ENCODE data around the gene MRPL53. TPM values are rescaled to one million over a fixed set of nuclear protein-coding genes. Genes with fewer than 3 reads are reported as not detected.

Gene MRPL53
- total and polyA plus RNA-seq, 8 donors = 37.6 to 60.0 (median 45.9) TPM

DNA sequence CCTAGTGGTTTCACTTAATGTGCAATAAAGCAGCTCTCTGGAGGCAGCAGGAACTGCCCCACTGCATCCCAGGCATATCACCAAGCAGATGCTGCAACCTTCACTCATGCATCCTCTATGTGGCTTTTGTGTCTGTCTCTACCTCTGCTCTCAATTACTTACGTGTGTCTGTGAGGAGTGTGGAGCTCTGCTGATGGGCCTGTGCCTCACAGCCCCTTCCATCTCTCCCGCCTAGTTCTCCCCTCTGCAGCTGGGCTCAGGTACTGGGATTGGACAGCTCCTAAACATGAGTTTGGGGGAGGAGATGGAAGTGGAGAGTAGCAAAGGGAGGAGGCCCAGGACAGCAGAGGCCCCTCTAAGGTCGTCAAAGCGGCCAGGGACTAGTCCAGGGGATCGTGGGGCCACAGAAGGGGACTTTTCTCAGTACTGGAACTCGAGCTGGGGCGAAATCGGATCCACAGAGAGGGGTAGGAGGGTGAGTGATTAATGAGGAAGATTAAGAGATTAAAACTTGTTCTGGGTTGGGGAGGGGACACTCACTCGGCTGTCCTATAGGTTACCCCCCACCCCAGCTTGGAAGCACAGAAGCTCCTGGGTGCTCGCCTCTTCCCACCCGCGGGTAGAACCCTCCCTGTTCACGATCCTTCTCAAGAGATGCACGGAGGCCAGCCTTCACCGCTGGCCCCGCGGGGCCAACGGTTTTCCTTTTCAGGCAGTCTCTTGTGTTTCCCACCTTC lies 29.0 kb upstream of the MRPL53 start:
- peaks cover 0 to 6% (median 0%) of the 10 kb centered on the region in 4 donors for H3K27me3 ChIP-seq
- ATAC-seq = no peak
- peak overlapping the region in 1 of 4 donors; percentile 75 for H3K4me3 ChIP-seq
- TF ChIP-seq CTCF (IDR thresholded peaks at IDR 0.05) = no peak
- H3K9me3 ChIP-seq = no peaks in the 10 kb centered on the region
- WGBS, 2 donors = 81 to 88% methylated on average over 18 of the region's 18 CpGs
- no peak for DNase-seq
- no peak overlapping the region for H3K27ac ChIP-seq
- intact Hi-C loops (cut with DNase I) = no loop called here
- peaks cover 8 to 29% (median 12%) of the 10 kb centered on the region in 3 donors for H3K4me1 ChIP-seq
- FAIRE-seq = no peak
- H3K36me3 ChIP-seq = no peaks in the 10 kb centered on the region

GRCh38 chr2:74500578-74500946 lies 28.1 kb upstream of the MRPL53 start:
- ATAC-seq (no peak), DNase-seq (no peak), FAIRE-seq (no peak)
- H3K36me3 ChIP-seq = no peaks in the 10 kb centered on the region
- peaks cover 0 to 20% (median 7%) of the 10 kb centered on the region in 3 donors for H3K4me1 ChIP-seq
- no peaks in the 10 kb centered on the region for H3K9me3 ChIP-seq
- intact Hi-C loops (cut with DNase I) = no loop called here
- H3K27ac ChIP-seq = no peak overlapping the region
- peaks cover 0 to 6% (median 0%) of the 10 kb centered on the region in 4 donors for H3K27me3 ChIP-seq
- TF ChIP-seq CTCF (IDR thresholded peaks at IDR 0.05) = no peak
- H3K4me3 ChIP-seq = no peak overlapping the region

DNA sequence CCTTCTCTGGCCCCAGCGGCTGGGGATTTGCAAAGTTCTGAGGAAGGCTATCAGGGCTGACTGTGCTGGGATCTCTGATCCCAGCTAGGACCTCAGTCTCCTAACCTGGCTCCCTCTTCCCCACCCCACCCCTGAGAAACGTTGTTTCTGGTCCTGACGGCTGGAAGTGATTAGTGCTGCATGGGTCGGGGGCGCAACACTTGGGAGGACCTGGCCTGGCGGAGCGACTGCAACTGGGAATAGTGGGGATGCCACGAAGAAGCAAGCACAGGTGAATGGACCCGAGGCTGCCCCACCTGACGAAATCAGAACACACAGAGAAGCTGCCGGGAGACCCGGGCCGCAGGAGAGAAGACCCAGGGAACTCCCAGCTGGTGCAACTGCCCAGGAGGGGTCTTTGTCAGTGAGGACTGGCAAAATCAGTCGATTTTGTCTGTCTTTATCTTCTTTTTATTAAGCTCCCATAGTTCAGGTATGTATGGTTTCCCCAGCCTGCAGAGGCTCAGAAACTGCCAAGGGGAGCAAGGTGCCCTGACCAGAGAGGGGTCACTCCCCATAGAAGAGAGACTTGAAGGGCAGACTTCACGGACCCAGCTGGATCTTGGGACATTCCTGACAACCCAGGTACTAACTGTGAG lies 27.6 kb upstream of the MRPL53 start:
- ATAC-seq = no peak
- intact Hi-C loops (cut with DNase I) = no loop called here
- DNase-seq = no peak
- no peak for FAIRE-seq
- WGBS, 2 donors = 70% methylated on average over 15 of the region's 15 CpGs
- H3K9me3 ChIP-seq = no peaks in the 10 kb centered on the region
- no peaks in the 10 kb centered on the region for H3K36me3 ChIP-seq
- H3K27me3 ChIP-seq = peaks cover 0 to 6% (median 0%) of the 10 kb centered on the region in 4 donors
- no peak overlapping the region for H3K27ac ChIP-seq
- peaks cover 0 to 15% (median 6%) of the 10 kb centered on the region in 3 donors for H3K4me1 ChIP-seq
- no peak for TF ChIP-seq CTCF (IDR thresholded peaks at IDR 0.05)
- no peak overlapping the region for H3K4me3 ChIP-seq

- WGBS, 2 donors = 12 to 13% methylated on average over 58 to 65 of the region's 65 CpGs
- TF ChIP-seq CTCF (IDR thresholded peaks at IDR 0.05) = no peak
- peak in 2 of 6 donors; percentile 63 to 66 for DNase-seq
- peaks cover 0 to 6% (median 0%) of the 10 kb centered on the region in 4 donors for H3K27me3 ChIP-seq
- H3K36me3 ChIP-seq = no peaks in the 10 kb centered on the region
- intact Hi-C loops (cut with DNase I) = no loop called here
- ATAC-seq = no peak
- H3K4me3 ChIP-seq = peak within 1 kb of the TSS in 3 of 4 donors; percentile 7 to 41 (median 23)
- H3K27ac ChIP-seq = no peak within 1 kb of the TSS
- H3K9me3 ChIP-seq = no peaks in the 10 kb centered on the region
- peaks cover 0 to 15% (median 6%) of the 10 kb centered on the region in 3 donors for H3K4me1 ChIP-seq
- no peak for FAIRE-seq
Observed at GRCh38 chr2:74499267-74499939, 26.9 kb upstream of the MRPL53 start, which contains the start of gene LBX2. Gene LBX2, minus strand, starts transcription at chr2:74499603. Its CDS starts 66 bp downstream, at chr2:74499537.
